Testis (tissue), 3 donors: ENCODE measurements around the gene HES1. TPM values are rescaled to one million over a fixed set of nuclear protein-coding genes. Genes with fewer than 3 reads are reported as not detected.

Experiments
- DNase-seq: peaks from one replicate; pipeline ENCODE4 v3.0.0-alpha.2; 2019
- H3K27ac ChIP-seq, 2 donors: fragments of 200-600 bp; sonication (generic); one replicate each; pipeline ENCODE4 v1.5.1; 2019
- H3K27me3 ChIP-seq: fragments of 200-600 bp; sonication (generic); one replicate; pipeline ENCODE4 v1.5.1; 2019
- H3K36me3 ChIP-seq: fragments of 200-600 bp; sonication (generic); one replicate; pipeline ENCODE4 v1.5.1; 2017; ENCODE audit warnings: low read depth; ENCODE audit errors: missing control alignments
- H3K4me1 ChIP-seq: fragments of 200-600 bp; sonication (generic); one replicate; pipeline ENCODE4 v1.5.1; 2019
- H3K4me3 ChIP-seq, 2 donors: fragments of 200-600 bp; sonication (generic); one replicate each; pipeline ENCODE4 v1.5.1; 2017 to 2019
- H3K9me3 ChIP-seq: fragments of 200-600 bp; sonication (generic); one replicate; pipeline ENCODE4 v1.5.1; 2017
- CTCF ChIP-seq, 3 experiments: fragments of 450-650 bp in 2 of 3; fragments of 200-600 bp in 1 of 3; sonication (generic) in 1 of 3; IDR thresholded peaks; one replicate each; pipeline ENCODE4 v1.5.1; 2016 to 2019; ENCODE audit warnings: antibody characterized with exemption in 3 of 3, mild to moderate bottlenecking in 2 of 3, moderate library complexity in 1 of 3
- POLR2A ChIP-seq: fragments of 450-650 bp; IDR thresholded peaks from one replicate; pipeline ENCODE4 v1.6.1; 2017; ENCODE audit warnings: antibody characterized with exemption, mild to moderate bottlenecking, moderate library complexity
- WGBS, 2 donors: methylation state at CpG; one replicate each; pipeline ENCODE4 v1.1.5; 2018; 5-methylcytosine and 5-hydroxymethylcytosine counted together
- intact Hi-C: fragments of 100-400 bp; cut with DNase I; formaldehyde crosslinking; loops from one replicate; pipeline ENCODE4 v1.15.1; 2023; ENCODE audit warnings: low total_unique reads
- polyA plus RNA-seq: library from polyadenylated mRNA; stranded (reverse); fragments of 350-450 nt; fragmentation: Illumina TruSeq; extraction: RNeasy Lipid Tissue Mini Kit (QIAGEN cat#74804); gene quantifications from one replicate; pipeline ENCODE4 v1.2.3, GENCODE V29; 2014; ENCODE audit warnings: low read depth, low replicate concordance; ENCODE audit not compliant: insufficient read depth
- total RNA-seq, 2 donors: library from RNA; depleted of rRNA; stranded (reverse); fragments of >200 nt; gene quantifications; one replicate each; pipeline ENCODE4 v1.2.3, GENCODE V29; 2016

HES1 gene
- total and polyA plus RNA-seq, 3 donors from 2014 or later, result 17.5 to 41.1 (median 38.9) TPM

- no peak for DNase-seq
- Histone ChIP-seq H3K27ac (no peak overlapping the region), H3K4me3 (no peak overlapping the region), H3K4me1 (peaks cover 7% of the 10 kb centered on the region), H3K36me3 (no peaks in the 10 kb centered on the region), H3K27me3 (no peaks in the 10 kb centered on the region), H3K9me3 (no peaks in the 10 kb centered on the region)
- TF ChIP-seq POLR2A, result no peak
- no peak for TF ChIP-seq CTCF (IDR thresholded peaks at IDR 0.05)
- intact Hi-C loops, result no loop called here
- WGBS, 2 donors, result 73 to 77% methylated on average over 9 of the region's 9 CpGs
These were observed 20.1 kb downstream of the HES1 start for GRCh38 chr3:194156095-194156494.

- H3K4me3 ChIP-seq, result no peak overlapping the region
- DNase-seq, result no peak
These were observed 23.0 kb downstream of the HES1 start for GRCh38 chr3:194158942-194159439.

GRCh38 chr3:194160158-194160557 is 24.2 kb downstream of the HES1 start:
- peaks cover 10% of the 10 kb centered on the region for H3K4me1 ChIP-seq
- H3K36me3 ChIP-seq, result no peaks in the 10 kb centered on the region
- no peaks in the 10 kb centered on the region for H3K9me3 ChIP-seq
- H3K27me3 ChIP-seq, result no peaks in the 10 kb centered on the region
- WGBS, 2 donors, result 91 to 93% methylated on average over 4 of the region's 4 CpGs
- DNase-seq, result no peak
- H3K4me3 ChIP-seq, result no peak overlapping the region
- intact Hi-C loops, result no loop called here
- H3K27ac ChIP-seq, result no peak overlapping the region
- no peak for TF ChIP-seq CTCF (IDR thresholded peaks at IDR 0.05)
- TF ChIP-seq POLR2A, result no peak

More at GRCh38 chr3:194158942-194159439, 23.0 kb downstream of the HES1 start:
- Histone ChIP-seq H3K9me3 (no peaks in the 10 kb centered on the region), H3K36me3 (no peaks in the 10 kb centered on the region), H3K27ac (no peak overlapping the region), H3K27me3 (no peaks in the 10 kb centered on the region), H3K4me1 (peaks cover 10% of the 10 kb centered on the region)
- intact Hi-C loops, result no loop called here
- no peak for TF ChIP-seq POLR2A
- TF ChIP-seq CTCF (IDR thresholded peaks at IDR 0.05), result no peak
- WGBS, 2 donors, result 76 to 96% methylated on average over 3 of the region's 3 CpGs

GRCh38 chr3:194161131-194162045 is 25.4 kb downstream of the HES1 start:
- Histone ChIP-seq H3K4me3 (no peak overlapping the region), H3K27ac (no peak overlapping the region), H3K4me1 (peaks cover 10% of the 10 kb centered on the region), H3K36me3 (no peaks in the 10 kb centered on the region), H3K9me3 (no peaks in the 10 kb centered on the region), H3K27me3 (no peaks in the 10 kb centered on the region)
- intact Hi-C loops, result no loop called here
- 48 to 50% methylated on average over 15 of the region's 15 CpGs for WGBS, 2 donors
- no peak for DNase-seq
- TF ChIP-seq POLR2A, result no peak
- TF ChIP-seq CTCF (IDR thresholded peaks at IDR 0.05), result no peak
